ENCODE data around the gene CYP4F3.

DNA sequence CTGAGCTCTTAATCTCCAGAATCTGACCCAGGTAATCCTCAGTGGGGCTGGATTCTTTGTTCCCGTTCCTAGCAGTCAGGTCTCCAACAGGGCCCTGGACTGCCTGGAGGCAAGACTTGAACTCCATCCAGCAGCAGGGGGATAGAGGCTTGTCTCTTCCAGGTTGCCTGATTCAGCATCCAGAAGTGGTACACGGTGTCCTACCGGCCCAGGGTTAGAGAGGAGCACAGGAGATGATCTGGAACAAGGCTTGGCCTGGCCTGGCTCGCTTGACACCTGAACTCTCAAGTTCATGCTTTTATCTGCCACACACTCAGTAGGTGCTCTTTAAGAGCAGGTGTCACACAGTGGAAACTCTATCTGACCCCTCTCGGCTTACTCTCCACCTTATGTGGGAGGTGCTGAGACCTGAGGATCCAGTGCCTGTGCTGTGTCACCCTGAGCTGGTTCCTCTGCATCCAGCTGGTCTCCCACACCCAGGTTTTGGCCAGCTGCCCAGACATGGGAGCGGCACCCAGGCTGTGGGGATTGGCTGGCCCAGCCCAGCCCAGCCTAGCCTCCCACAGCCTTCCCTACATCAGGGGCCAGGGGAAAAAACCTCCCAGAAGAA is at the start of gene CYP4F3:
- TF ChIP-seq, protein P1, sequence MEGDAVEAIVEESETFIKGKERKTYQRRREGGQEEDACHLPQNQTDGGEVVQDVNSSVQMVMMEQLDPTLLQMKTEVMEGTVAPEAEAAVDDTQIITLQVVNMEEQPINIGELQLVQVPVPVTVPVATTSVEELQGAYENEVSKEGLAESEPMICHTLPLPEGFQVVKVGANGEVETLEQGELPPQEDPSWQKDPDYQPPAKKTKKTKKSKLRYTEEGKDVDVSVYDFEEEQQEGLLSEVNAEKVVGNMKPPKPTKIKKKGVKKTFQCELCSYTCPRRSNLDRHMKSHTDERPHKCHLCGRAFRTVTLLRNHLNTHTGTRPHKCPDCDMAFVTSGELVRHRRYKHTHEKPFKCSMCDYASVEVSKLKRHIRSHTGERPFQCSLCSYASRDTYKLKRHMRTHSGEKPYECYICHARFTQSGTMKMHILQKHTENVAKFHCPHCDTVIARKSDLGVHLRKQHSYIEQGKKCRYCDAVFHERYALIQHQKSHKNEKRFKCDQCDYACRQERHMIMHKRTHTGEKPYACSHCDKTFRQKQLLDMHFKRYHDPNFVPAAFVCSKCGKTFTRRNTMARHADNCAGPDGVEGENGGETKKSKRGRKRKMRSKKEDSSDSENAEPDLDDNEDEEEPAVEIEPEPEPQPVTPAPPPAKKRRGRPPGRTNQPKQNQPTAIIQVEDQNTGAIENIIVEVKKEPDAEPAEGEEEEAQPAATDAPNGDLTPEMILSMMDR (IDR thresholded peaks at IDR 0.05): no peak
- TF ChIP-seq ZFX (IDR thresholded peaks at IDR 0.05; ENCODE audit: borderline replicate concordance): no peak
